GM18507 (cell line): Measurements from ENCODE around the gene CD300LG.
"Not testable (repeated sequence)": the region's sequence is repeated elsewhere in the genome, so short reads cannot be mapped to it uniquely, and the experiment has no call there.

Source experiments
- DNase-seq: peaks from one replicate; pipeline ENCODE4 v3.0.0; 2011; ENCODE audit warnings: low read depth; ENCODE audit not compliant: insufficient read length; ENCODE audit errors: extremely low spot score
- FAIRE-seq: peaks from 2 replicates; lab custom pipeline; 2011; peaks lifted over from hg19 to GRCh38; lab: Jason Lieb, UNC

The CD300LG gene

GRCh38 chr17:43846963-43847371 is at the start of gene CD300LG:
CD300LG (plus strand) TSS chr17:43847176; CDS start chr17:43847217, 41 bp downstream.
- FAIRE-seq (no peak), DNase-seq (no peak)

- DNase-seq, FAIRE-seq: not testable (repeated sequence)
These were observed 49.0 kb upstream of the CD300LG start for GRCh38 chr17:43798024-43798423.

GRCh38 chr17:43799047-43799446 is 47.9 kb upstream of the CD300LG start:
- DNase-seq = no peak
- FAIRE-seq = no peak

- FAIRE-seq (no peak), DNase-seq (no peak)
These were observed 46.2 kb upstream of the CD300LG start for GRCh38 chr17:43800736-43801135.

GRCh38 chr17:43801844-43802243 is 45.1 kb upstream of the CD300LG start:
- FAIRE-seq (no peak), DNase-seq (no peak)

GRCh38 chr17:43803758-43804157 is 43.2 kb upstream of the CD300LG start:
- DNase-seq (no peak), FAIRE-seq (no peak)

- DNase-seq = no peak
- FAIRE-seq = peak; percentile 29
These were observed 41.9 kb upstream of the CD300LG start for GRCh38 chr17:43805117-43805516.

GRCh38 chr17:43808076-43808475 is 38.9 kb upstream of the CD300LG start:
- no peak for FAIRE-seq

GRCh38 chr17:43809121-43809520 is 37.9 kb upstream of the CD300LG start:
- DNase-seq (no peak), FAIRE-seq (no peak)

More at GRCh38 chr17:43808076-43808475, 38.9 kb upstream of the CD300LG start:
- no peak for DNase-seq

GRCh38 chr17:43810226-43810715 is 36.7 kb upstream of the CD300LG start:
- FAIRE-seq (no peak), DNase-seq (no peak)

- DNase-seq (no peak), FAIRE-seq (no peak)
These were observed 36.2 kb upstream of the CD300LG start for GRCh38 chr17:43810823-43811222.

GRCh38 chr17:43812396-43813265 is 34.3 kb upstream of the CD300LG start:
- DNase-seq = no peak
- no peak for FAIRE-seq

- no peak for FAIRE-seq
These were observed 33.6 kb upstream of the CD300LG start for GRCh38 chr17:43813386-43813785.

GRCh38 chr17:43814026-43814425 is 33.0 kb upstream of the CD300LG start:
- FAIRE-seq (no peak), DNase-seq (no peak)

More at GRCh38 chr17:43813386-43813785, 33.6 kb upstream of the CD300LG start:
- no peak for DNase-seq

GRCh38 chr17:43814714-43815113 is 32.3 kb upstream of the CD300LG start:
- DNase-seq (no peak), FAIRE-seq (no peak)

GRCh38 chr17:43816336-43817320 is 30.3 kb upstream of the CD300LG start:
- DNase-seq (no peak), FAIRE-seq (no peak)

GRCh38 chr17:43817826-43818225 is 29.1 kb upstream of the CD300LG start:
- DNase-seq = no peak
- no peak for FAIRE-seq

GRCh38 chr17:43818966-43819365 is 28.0 kb upstream of the CD300LG start:
- FAIRE-seq = no peak
- no peak for DNase-seq

- DNase-seq (no peak), FAIRE-seq (no peak)
These were observed 26.2 kb upstream of the CD300LG start for GRCh38 chr17:43820759-43821158.
